IMR-90 (cell line): ENCODE measurements around the gene NOP16. TPM values are rescaled to one million over a fixed set of nuclear protein-coding genes. Genes with fewer than 3 reads are reported as not detected.
A peak's percentile ranks its signal among the peaks of the same experiment; 100 is the strongest.

Experiments
- ATAC-seq: fragments of 200-7000 bp; cut with Tn5 transposase; 2 replicates; pipeline ENCODE4 v1.9.1; 2020; ENCODE audit warnings: low read depth, mild to moderate bottlenecking, moderate library complexity
- BruUV-seq: library from RNA; stranded (reverse); fragments of 400-500 nt; replicated peaks from 2 replicates; lab custom pipeline; 2021; lab: Mats Ljungman, UMichigan
- CTCF ChIA-PET: fragments of 300-600 bp; formaldehyde crosslinking; extraction: SDS; loops from one replicate; lab custom pipeline; 2021; ENCODE audit warnings: antibody characterized with exemption; lab: Yijun Ruan, JAX
- POLR2A ChIA-PET: fragments of 300-600 bp; sonication (Branson Sonifier 250); formaldehyde crosslinking; loops from one replicate; lab custom pipeline; 2022; ENCODE audit warnings: antibody characterized with exemption; ENCODE audit not compliant: unreplicated experiment; lab: Charles Lee
- DNase-seq: peaks from one replicate; pipeline ENCODE4 v3.0.0; 2013
- H2AFZ ChIP-seq: replicated peaks from 2 replicates; pipeline ENCODE3; 2013; ENCODE audit warnings: low read length, mild to moderate bottlenecking; ENCODE audit not compliant: poor library complexity
- H2AK5ac ChIP-seq: 2 replicates; pipeline ENCODE4 v1.6.1; 2013; ENCODE audit warnings: low read depth, low read length, inconsistent platforms
- H2AK9ac ChIP-seq: replicated peaks from 2 replicates; pipeline ENCODE3; 2013; ENCODE audit warnings: mild to moderate bottlenecking, low read depth, low read length, moderate library complexity; ENCODE audit not compliant: poor library complexity
- H2BK120ac ChIP-seq: 2 replicates; pipeline ENCODE4 v1.6.1; 2013; ENCODE audit warnings: low read depth, low read length, inconsistent platforms
- H2BK15ac ChIP-seq: 3 replicates; pipeline ENCODE4 v1.6.1; 2013; ENCODE audit warnings: low read depth, low read length, inconsistent platforms
- H2BK20ac ChIP-seq: 2 replicates; pipeline ENCODE4 v1.6.1; 2013; ENCODE audit warnings: low read depth, mild to moderate bottlenecking, inconsistent platforms, low read length, moderate library complexity
- H2BK5ac ChIP-seq: 2 replicates; pipeline ENCODE4 v1.6.1; 2013; ENCODE audit warnings: mild to moderate bottlenecking, low read depth, low read length, inconsistent platforms; ENCODE audit not compliant: poor library complexity, severe bottlenecking
- H3K14ac ChIP-seq: replicated peaks from 2 replicates; pipeline ENCODE4 v1.6.1; 2013; ENCODE audit warnings: low read depth, low read length, inconsistent platforms
- H3K18ac ChIP-seq: 2 replicates; pipeline ENCODE4 v1.6.1; 2013; ENCODE audit warnings: low read depth, low read length, control low read depth
- H3K23ac ChIP-seq: 2 replicates; pipeline ENCODE4 v1.6.1; 2013; ENCODE audit warnings: low read depth, low read length, inconsistent platforms
- H3K27ac ChIP-seq: 2 replicates; pipeline ENCODE4 v1.5.1; 2013; ENCODE audit warnings: mild to moderate bottlenecking, control low read depth, low read length; ENCODE audit not compliant: insufficient read depth
- H3K27me3 ChIP-seq: 2 replicates; pipeline ENCODE4 v1.6.1; 2013; ENCODE audit warnings: low read length; ENCODE audit not compliant: control insufficient read depth, insufficient read depth
- H3K36me3 ChIP-seq: 2 replicates; pipeline ENCODE4 v1.6.1; 2013; ENCODE audit warnings: low read length, mixed read lengths; ENCODE audit not compliant: control insufficient read depth, insufficient read depth
- H3K4ac ChIP-seq: 2 replicates; pipeline ENCODE4 v1.6.1; 2013; ENCODE audit warnings: low read depth, low read length, inconsistent platforms
- H3K4me1 ChIP-seq: 2 replicates; pipeline ENCODE4 v1.6.1; 2013; ENCODE audit warnings: low read length, mixed read lengths; ENCODE audit not compliant: control insufficient read depth, insufficient read depth
- H3K4me2 ChIP-seq: 2 replicates; pipeline ENCODE4 v1.6.1; 2013; ENCODE audit warnings: low read depth, mild to moderate bottlenecking, control low read depth, low read length, moderate library complexity
- H3K4me3 ChIP-seq: 2 replicates; pipeline ENCODE4 v1.5.1; 2013; ENCODE audit warnings: low read depth, mild to moderate bottlenecking, control low read depth, low read length, moderate library complexity; ENCODE audit not compliant: insufficient read depth
- H3K56ac ChIP-seq: 2 replicates; pipeline ENCODE4 v1.6.1; 2013; ENCODE audit warnings: low read length, inconsistent platforms; ENCODE audit not compliant: insufficient read depth; ENCODE audit errors: extremely low read depth
- H3K79me1 ChIP-seq, 2 experiments: 2 replicates each; pipeline ENCODE4 v1.6.1; 2013; ENCODE audit warnings: low read length in 2 of 2, inconsistent platforms in 1 of 2, low read depth in 1 of 2
- H3K9ac ChIP-seq: 2 replicates; pipeline ENCODE4 v1.6.1; 2013; ENCODE audit warnings: low read depth, low read length, control low read depth
- H3K9me1 ChIP-seq: 2 replicates; pipeline ENCODE4 v1.6.1; 2013; ENCODE audit warnings: low read length, inconsistent platforms; ENCODE audit not compliant: insufficient read depth
- H3K9me3 ChIP-seq: 2 replicates; pipeline ENCODE4 v1.6.1; 2013; ENCODE audit warnings: low read length; ENCODE audit not compliant: control insufficient read depth, insufficient read depth
- H4K20me1 ChIP-seq: 2 replicates; pipeline ENCODE4 v1.6.1; 2013; ENCODE audit warnings: low read length, inconsistent platforms; ENCODE audit not compliant: insufficient read depth
- H4K5ac ChIP-seq: 2 replicates; pipeline ENCODE4 v1.6.1; 2013; ENCODE audit warnings: mild to moderate bottlenecking, low read depth, low read length, control low read depth
- H4K8ac ChIP-seq, 2 experiments: 2 replicates each; pipeline ENCODE4 v1.6.1; 2013; ENCODE audit warnings: low read depth in 2 of 2, low read length in 2 of 2, control low read depth in 1 of 2, inconsistent platforms in 1 of 2
- H4K91ac ChIP-seq: 2 replicates; pipeline ENCODE4 v1.6.1; 2013; ENCODE audit warnings: low read depth, low read length, inconsistent platforms; ENCODE audit not compliant: insufficient read depth
- CEBPB ChIP-seq: IDR thresholded peaks from 2 replicates; pipeline ENCODE4 v1.6.1; 2012; ENCODE audit warnings: low read depth, low read length, improper control_type of control experiment
- FOS ChIP-seq: fragments of 150-350 bp; IDR thresholded peaks from 2 replicates; pipeline ENCODE4 v1.6.1; 2016; ENCODE audit warnings: low read depth, low read length
- MAFK ChIP-seq: IDR thresholded peaks from 2 replicates; pipeline ENCODE4 v1.6.1; 2012; ENCODE audit warnings: low read depth, low read length, improper control_type of control experiment
- POLR2A ChIP-seq: IDR thresholded peaks from 2 replicates; pipeline ENCODE4 v1.6.1; 2012; ENCODE audit warnings: mild to moderate bottlenecking, low read depth, low read length
- RAD21 ChIP-seq: IDR thresholded peaks from 2 replicates; pipeline ENCODE4 v1.6.1; 2012; ENCODE audit warnings: low read length, improper control_type of control experiment
- RFX5 ChIP-seq: IDR thresholded peaks from 2 replicates; pipeline ENCODE4 v1.8.0; 2012; ENCODE audit warnings: low read depth, mild to moderate bottlenecking, low read length, moderate library complexity
- SMC3 ChIP-seq: fragments of 150-350 bp; IDR thresholded peaks from 2 replicates; pipeline ENCODE4 v1.6.1; 2016; ENCODE audit warnings: low read depth, mild to moderate bottlenecking, antibody characterized with exemption, low read length, moderate library complexity
- WGBS, 2 experiments: methylation state at CpG; one replicate each; pipeline versions ENCODE4 v1.1.5 to v1.1.7; 2013; ENCODE audit warnings: missing lambda C conversion rate in 2 of 2; ENCODE audit not compliant: insufficient read length in 1 of 2; ENCODE audit errors: extremely low coverage in 2 of 2; 5-methylcytosine and 5-hydroxymethylcytosine counted together
- dilution Hi-C: fragments of 300-500 bp; cut with HindIII; formaldehyde crosslinking; loops from one replicate; pipeline ENCODE4 v1.14.3; 2018; ENCODE audit warnings: low sequenced_read_pairs; ENCODE audit not compliant: unreplicated experiment
- in situ Hi-C: fragments of 300-500 bp; cut with MboI; formaldehyde crosslinking; loops from 3 replicates; pipeline ENCODE4 v1.14.3; 2019; ENCODE audit warnings: low sequenced_read_pairs, inconsistent platforms, mixed read lengths
- intact Hi-C: fragments of 100-400 bp; cut with micrococcal nuclease; formaldehyde crosslinking; loops from 2 replicates; pipeline ENCODE4 v1.10.0; 2022
- polyA plus RNA-seq, 3 experiments: library from polyadenylated mRNA; depleted of rRNA; stranded (reverse); fragments of >200 nt; gene quantifications; 2 replicates each; pipeline ENCODE4 v1.2.3, GENCODE V29; 2012; ENCODE audit warnings: low replicate concordance in 1 of 3
- total RNA-seq: library from RNA; depleted of rRNA; stranded (reverse); fragments of >200 nt; gene quantifications from 2 replicates; pipeline ENCODE4 v1.2.3, GENCODE V29; 2012
- TF ChIP-seq, protein P1 (sequence below): fragments of 150-350 bp; IDR thresholded peaks from 2 replicates; pipeline ENCODE4 v1.6.1; 2017; ENCODE audit warnings: mild to moderate bottlenecking, antibody characterized with exemption, low read length, low read depth
- TF ChIP-seq, protein P2 (sequence below): fragments of 150-350 bp; IDR thresholded peaks from 2 replicates; pipeline ENCODE4 v1.6.1; 2016; ENCODE audit warnings: low read depth, mild to moderate bottlenecking, low read length, moderate library complexity, borderline replicate concordance

NOP16 gene
- total and polyA plus RNA-seq, 2 of the 4 experiments (the other 2 are of a cell fraction), result 28.0 to 60.4 TPM

- H2BK15ac ChIP-seq, result no peak overlapping the region
- peak overlapping the region; percentile 70 for H3K4ac ChIP-seq
- peak overlapping the region; percentile 72; the same call in 1 of the 2 replicates for H3K23ac ChIP-seq
- H3K27me3 ChIP-seq, result no peaks in the 10 kb centered on the region
- H2AK9ac ChIP-seq, result peak overlapping the region; percentile 100
- H3K36me3 ChIP-seq, result peaks cover 37% of the 10 kb centered on the region
- TF ChIP-seq FOS, result no peak
- TF ChIP-seq, protein P1, sequence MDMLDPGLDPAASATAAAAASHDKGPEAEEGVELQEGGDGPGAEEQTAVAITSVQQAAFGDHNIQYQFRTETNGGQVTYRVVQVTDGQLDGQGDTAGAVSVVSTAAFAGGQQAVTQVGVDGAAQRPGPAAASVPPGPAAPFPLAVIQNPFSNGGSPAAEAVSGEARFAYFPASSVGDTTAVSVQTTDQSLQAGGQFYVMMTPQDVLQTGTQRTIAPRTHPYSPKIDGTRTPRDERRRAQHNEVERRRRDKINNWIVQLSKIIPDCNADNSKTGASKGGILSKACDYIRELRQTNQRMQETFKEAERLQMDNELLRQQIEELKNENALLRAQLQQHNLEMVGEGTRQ, result no peak
- TF ChIP-seq RFX5, result no peak
- TF ChIP-seq, protein P2, sequence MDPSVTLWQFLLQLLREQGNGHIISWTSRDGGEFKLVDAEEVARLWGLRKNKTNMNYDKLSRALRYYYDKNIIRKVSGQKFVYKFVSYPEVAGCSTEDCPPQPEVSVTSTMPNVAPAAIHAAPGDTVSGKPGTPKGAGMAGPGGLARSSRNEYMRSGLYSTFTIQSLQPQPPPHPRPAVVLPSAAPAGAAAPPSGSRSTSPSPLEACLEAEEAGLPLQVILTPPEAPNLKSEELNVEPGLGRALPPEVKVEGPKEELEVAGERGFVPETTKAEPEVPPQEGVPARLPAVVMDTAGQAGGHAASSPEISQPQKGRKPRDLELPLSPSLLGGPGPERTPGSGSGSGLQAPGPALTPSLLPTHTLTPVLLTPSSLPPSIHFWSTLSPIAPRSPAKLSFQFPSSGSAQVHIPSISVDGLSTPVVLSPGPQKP, result no peak
- no peak for TF ChIP-seq MAFK
- no peak for TF ChIP-seq CEBPB
- TF ChIP-seq SMC3, result no peak
- no peak for TF ChIP-seq POLR2A
- no peak for TF ChIP-seq RAD21
- no peak overlapping the region for H2BK120ac ChIP-seq
- dilution Hi-C loops (no loop called here), in situ Hi-C loops (no loop called here), intact Hi-C loops (no loop called here)
- H3K9ac ChIP-seq, result peak overlapping the region; percentile 73
- peak overlapping the region; percentile 95 for H2AFZ ChIP-seq
- H3K4me1 ChIP-seq, result no peaks in the 10 kb centered on the region
- H3K27ac ChIP-seq, result peak overlapping the region; percentile 47
- H3K9me1 ChIP-seq, result no peaks in the 10 kb centered on the region; the same call in 1 of the 2 replicates
- peak overlapping the region; percentile 59 for H3K4me3 ChIP-seq
- ATAC-seq, result peak; percentile 3; the same call in 1 of the 2 replicates
- peak overlapping the region; percentile 91 for H3K4me2 ChIP-seq
- no peak overlapping the region for H3K18ac ChIP-seq
- no peak overlapping the region for H2BK20ac ChIP-seq
- H4K5ac ChIP-seq, result peak overlapping the region; percentile 1; the same call in 1 of the 2 replicates
- peak; percentile 9 for DNase-seq
- H2AK5ac ChIP-seq, result peak overlapping the region; percentile 98
- no peaks in the 10 kb centered on the region for H3K9me3 ChIP-seq
- CTCF ChIA-PET, result interaction anchor here (0.6 kb wide), 1 partner anchor 260 kb away, joined by 3 read pairs; no protein-coding TSS in a partner anchor
- peaks cover 3% of the 10 kb centered on the region; the same call in 1 of the 2 replicates for H4K20me1 ChIP-seq
- POLR2A ChIA-PET, result interaction anchor here (0.6 kb wide), 1 partner anchor 18 kb away, joined by 5 read pairs; no protein-coding TSS in a partner anchor
- H3K79me1 ChIP-seq, result peaks cover 9 to 49% of the 10 kb centered on the region in 2 experiments; a peak in 3 of 4 replicates
- H4K8ac ChIP-seq, result peak overlapping the region; percentile 45 to 83
- BruUV-seq, result TSS peak; percentile 73
- H4K91ac ChIP-seq, result peak overlapping the region; percentile 28
- peak overlapping the region; percentile 15 for H2BK5ac ChIP-seq
- 0% methylated on average over 14 of the region's 29 CpGs; no CpG with 5 or more reads in 1 of the 2 experiments for WGBS, 2 experiments
- peak overlapping the region; percentile 57 for H3K14ac ChIP-seq
- H3K56ac ChIP-seq, result peak overlapping the region; percentile 53; the same call in 1 of the 2 replicates
These were observed 375 bp downstream of the NOP16 start for GRCh38 chr5:176388003-176388443.
